Breast epithelium (tissue), 4 donors: ENCODE measurements around the gene CRYBG2. TPM values are rescaled to one million over a fixed set of nuclear protein-coding genes. Genes with fewer than 3 reads are reported as not detected.
"Not testable (repeated sequence)": the region's sequence is repeated elsewhere in the genome, so short reads cannot be mapped to it uniquely, and the experiment has no call there.

Experiments used
- DNase-seq, 2 donors: peaks; one replicate each; pipeline ENCODE4 v3.0.0-alpha.2; 2019; ENCODE audit warnings: low spot score in 2 of 2
- H3K27ac ChIP-seq, 2 donors: fragments of 200-600 bp; sonication (generic) in 1 of 2; one replicate each; pipeline ENCODE4 v1.5.1; 2016 to 2019; ENCODE audit warnings: mild to moderate bottlenecking in 1 of 2
- H3K27me3 ChIP-seq, 2 donors: fragments of 200-600 bp; sonication (generic) in 1 of 2; one replicate each; pipeline versions ENCODE4 v1.5.1 to v1.6.0; 2017 to 2019; ENCODE audit warnings: control low read depth in 1 of 2, mild to moderate bottlenecking in 1 of 2
- H3K36me3 ChIP-seq: fragments of 200-600 bp; one replicate; pipeline ENCODE4 v1.5.1; 2019
- H3K4me1 ChIP-seq, 2 donors: fragments of 200-600 bp; sonication (generic); one replicate each; pipeline ENCODE4 v1.5.1; 2016 to 2019; ENCODE audit warnings: control low read depth in 1 of 2
- H3K4me3 ChIP-seq, 3 donors: fragments of 200-600 bp; sonication (generic); 1 replicate in 2 of 3; 2 replicates in 1 of 3; pipeline ENCODE4 v1.5.1; 2016 to 2019; ENCODE audit warnings: mild to moderate bottlenecking in 3 of 3, moderate library complexity in 2 of 3
- H3K9me3 ChIP-seq, 2 donors: fragments of 200-600 bp; sonication (generic) in 1 of 2; one replicate each; pipeline ENCODE4 v1.5.1; 2016 to 2019; ENCODE audit warnings: control low read depth in 1 of 2
- CTCF ChIP-seq, 3 donors: fragments of 450-650 bp; IDR thresholded peaks; one replicate each; pipeline ENCODE4 v1.5.1; 2016 to 2017; ENCODE audit warnings: antibody characterized with exemption in 3 of 3, mild to moderate bottlenecking in 3 of 3, moderate library complexity in 3 of 3
- POLR2A ChIP-seq: fragments of 450-650 bp; IDR thresholded peaks from one replicate; pipeline ENCODE4 v1.6.1; 2016; ENCODE audit warnings: antibody characterized with exemption, mild to moderate bottlenecking, moderate library complexity
- POLR2AphosphoS5 ChIP-seq, 3 donors: sonication (generic); formaldehyde crosslinking; IDR thresholded peaks; one replicate each; pipeline ENCODE4 v1.6.1; 2017; ENCODE audit warnings: antibody characterized with exemption in 3 of 3
- intact Hi-C: fragments of 100-400 bp; cut with DNase I; formaldehyde crosslinking; loops from one replicate; pipeline ENCODE4 v1.15.1; 2023; ENCODE audit warnings: low total_unique reads
- total RNA-seq, 3 donors: library from RNA; depleted of rRNA; stranded (reverse); fragments of >200 nt; gene quantifications; one replicate each; pipeline ENCODE4 v1.1.0, GENCODE V29; 2016

Gene CRYBG2
- total RNA-seq, 3 donors from 2014 or later = 0.66 TPM; not detected in 2

GRCh38 chr1:26395754-26396153 is 41.8 kb upstream of the CRYBG2 start:
- no peak for TF ChIP-seq CTCF (IDR thresholded peaks at IDR 0.05)
- TF ChIP-seq POLR2AphosphoS5 (IDR thresholded peaks at IDR 0.05) = no peak
- TF ChIP-seq POLR2A = no peak
- Histone ChIP-seq H3K4me1 (no peaks in the 10 kb centered on the region), H3K27me3 (no peaks in the 10 kb centered on the region), H3K9me3 (no peaks in the 10 kb centered on the region), H3K36me3 (no peaks in the 10 kb centered on the region), H3K27ac (no peak overlapping the region), H3K4me3 (no peak overlapping the region)
- no peak for DNase-seq
- intact Hi-C loops = no loop called here

- no peaks in the 10 kb centered on the region for H3K36me3 ChIP-seq
- intact Hi-C loops = no loop called here
- H3K27ac ChIP-seq = no peak overlapping the region
Measured at GRCh38 chr1:26391450-26391849, 37.5 kb upstream of the CRYBG2 start.

GRCh38 chr1:26389604-26390247 is 35.8 kb upstream of the CRYBG2 start:
- intact Hi-C loops = no loop called here
- Histone ChIP-seq H3K27ac (no peak overlapping the region), H3K36me3 (no peaks in the 10 kb centered on the region), H3K4me3 (no peak overlapping the region), H3K9me3 (no peaks in the 10 kb centered on the region), H3K4me1 (no peaks in the 10 kb centered on the region), H3K27me3 (no peaks in the 10 kb centered on the region)
- TF ChIP-seq POLR2A = no peak
- DNase-seq = no peak

More at GRCh38 chr1:26391450-26391849, 37.5 kb upstream of the CRYBG2 start:
- DNase-seq = no peak
- no peaks in the 10 kb centered on the region for H3K4me1 ChIP-seq
- H3K9me3 ChIP-seq = no peaks in the 10 kb centered on the region
- H3K27me3 ChIP-seq = no peaks in the 10 kb centered on the region
- TF ChIP-seq POLR2A (no peak), POLR2AphosphoS5 (IDR thresholded peaks at IDR 0.05) (no peak), CTCF (IDR thresholded peaks at IDR 0.05) (no peak)
- no peak overlapping the region for H3K4me3 ChIP-seq

GRCh38 chr1:26388791-26389445 is 35.0 kb upstream of the CRYBG2 start:
- intact Hi-C loops = no loop called here
- Histone ChIP-seq H3K36me3 (no peaks in the 10 kb centered on the region), H3K27ac (no peak overlapping the region), H3K4me3 (no peak overlapping the region), H3K9me3 (no peaks in the 10 kb centered on the region), H3K27me3 (no peaks in the 10 kb centered on the region), H3K4me1 (no peaks in the 10 kb centered on the region)
- no peak for TF ChIP-seq CTCF (IDR thresholded peaks at IDR 0.05)
- no peak for TF ChIP-seq POLR2AphosphoS5 (IDR thresholded peaks at IDR 0.05)
- TF ChIP-seq POLR2A = no peak
- DNase-seq = no peak

GRCh38 chr1:26387447-26387846 is 33.5 kb upstream of the CRYBG2 start:
- H3K4me3 ChIP-seq = no peak overlapping the region
- no peak overlapping the region for H3K27ac ChIP-seq
- H3K4me1 ChIP-seq = no peaks in the 10 kb centered on the region
- no peaks in the 10 kb centered on the region for H3K36me3 ChIP-seq
- no peak for DNase-seq
- H3K27me3 ChIP-seq = no peaks in the 10 kb centered on the region
- TF ChIP-seq POLR2A = no peak
- TF ChIP-seq CTCF (IDR thresholded peaks at IDR 0.05) = no peak
- TF ChIP-seq POLR2AphosphoS5 (IDR thresholded peaks at IDR 0.05) = no peak
- no peaks in the 10 kb centered on the region for H3K9me3 ChIP-seq
- intact Hi-C loops = no loop called here

GRCh38 chr1:26385063-26385462 is 31.1 kb upstream of the CRYBG2 start:
- H3K27ac ChIP-seq, H3K4me1 ChIP-seq, H3K9me3 ChIP-seq, H3K27me3 ChIP-seq, H3K36me3 ChIP-seq, H3K4me3 ChIP-seq, intact Hi-C loops, DNase-seq: not testable (repeated sequence)
